ENCODE results near the gene VAT1L.
"Not testable (repeated sequence)": the region's sequence is repeated elsewhere in the genome, so short reads cannot be mapped to it uniquely, and the experiment has no call there.

Gene VAT1L

DNA sequence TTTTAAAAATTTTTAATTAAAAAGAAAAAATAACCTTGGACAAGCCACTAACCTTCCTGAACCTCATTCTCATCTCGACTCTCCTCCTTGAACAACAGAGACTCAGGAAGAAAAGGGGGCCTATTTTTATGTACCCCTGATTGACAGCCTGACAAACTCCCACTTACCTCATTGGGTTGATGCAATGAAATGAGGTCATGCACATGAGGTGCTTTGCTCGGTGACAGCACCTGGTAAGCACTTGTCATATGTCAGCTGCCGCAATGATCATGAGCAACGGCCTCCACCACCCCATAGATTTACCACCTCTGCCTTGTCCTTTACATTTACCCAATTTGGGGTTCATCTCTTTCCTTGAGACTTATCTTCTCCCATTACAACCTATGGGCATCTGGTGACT, 167.9 kb downstream of the VAT1L start:
- DNase-seq (ENCODE audit: low read depth) = no peak

DNA sequence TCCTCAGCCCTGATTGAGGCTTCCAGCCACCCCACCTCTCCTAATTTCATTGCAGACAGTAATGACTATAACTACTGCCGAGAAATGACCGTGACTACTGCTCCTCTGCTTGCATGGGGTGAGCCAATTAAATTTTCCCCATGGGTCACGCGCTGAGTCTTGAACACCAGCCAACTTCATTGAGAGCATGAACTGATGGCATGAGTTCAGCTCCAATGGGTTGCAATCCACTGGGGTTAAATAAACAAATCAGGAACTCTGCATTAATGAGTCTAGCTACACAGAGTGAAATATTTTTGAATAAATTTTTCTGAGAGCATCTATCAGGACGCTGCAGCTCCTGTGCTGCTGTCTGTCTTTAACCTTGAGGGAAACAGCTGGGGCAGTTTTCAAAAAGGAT, 172.4 kb downstream of the VAT1L start:
- DNase-seq (ENCODE audit: low read depth) = no peak

DNA sequence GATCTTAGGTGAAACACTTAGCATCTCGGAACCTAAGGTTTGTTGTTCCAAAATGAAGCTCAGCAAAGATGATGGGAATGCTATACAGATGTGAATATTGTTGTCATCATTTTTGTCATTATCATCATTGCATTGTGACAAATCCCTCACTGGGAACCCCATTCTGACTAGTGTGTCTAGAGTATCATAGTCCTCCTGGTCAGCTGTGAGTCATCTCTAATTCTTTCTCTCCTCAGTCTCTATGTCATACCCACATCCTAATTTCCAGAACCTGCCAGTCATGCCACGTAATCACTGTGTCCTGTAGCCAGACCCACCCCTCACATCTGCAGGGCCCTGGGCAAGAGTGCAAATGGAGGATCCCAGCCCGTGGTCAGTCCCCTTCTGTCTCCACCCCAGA, 173.4 kb downstream of the VAT1L start:
- no peak for DNase-seq (ENCODE audit: low read depth)

DNA sequence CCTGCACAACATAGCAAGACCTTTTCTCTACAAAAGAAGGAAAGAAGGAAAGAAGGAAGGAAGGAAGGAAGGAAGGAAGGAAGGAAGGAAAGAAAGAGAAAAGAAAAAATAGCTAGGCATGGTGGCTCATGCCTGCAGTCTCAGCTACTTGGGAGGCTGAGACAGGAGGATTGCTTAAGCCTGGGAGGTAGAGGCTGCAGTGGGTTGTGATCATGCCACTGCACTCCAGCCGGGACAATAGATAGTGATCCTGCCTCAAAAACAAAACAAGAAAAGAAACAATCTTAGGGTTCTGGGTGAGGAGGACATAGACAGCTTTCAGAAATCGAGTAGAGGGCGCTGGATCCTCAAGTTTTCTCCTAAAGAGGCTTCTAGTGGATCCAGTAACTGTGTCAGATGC, 174.3 kb downstream of the VAT1L start:
- no peak for DNase-seq (ENCODE audit: low read depth)

DNA sequence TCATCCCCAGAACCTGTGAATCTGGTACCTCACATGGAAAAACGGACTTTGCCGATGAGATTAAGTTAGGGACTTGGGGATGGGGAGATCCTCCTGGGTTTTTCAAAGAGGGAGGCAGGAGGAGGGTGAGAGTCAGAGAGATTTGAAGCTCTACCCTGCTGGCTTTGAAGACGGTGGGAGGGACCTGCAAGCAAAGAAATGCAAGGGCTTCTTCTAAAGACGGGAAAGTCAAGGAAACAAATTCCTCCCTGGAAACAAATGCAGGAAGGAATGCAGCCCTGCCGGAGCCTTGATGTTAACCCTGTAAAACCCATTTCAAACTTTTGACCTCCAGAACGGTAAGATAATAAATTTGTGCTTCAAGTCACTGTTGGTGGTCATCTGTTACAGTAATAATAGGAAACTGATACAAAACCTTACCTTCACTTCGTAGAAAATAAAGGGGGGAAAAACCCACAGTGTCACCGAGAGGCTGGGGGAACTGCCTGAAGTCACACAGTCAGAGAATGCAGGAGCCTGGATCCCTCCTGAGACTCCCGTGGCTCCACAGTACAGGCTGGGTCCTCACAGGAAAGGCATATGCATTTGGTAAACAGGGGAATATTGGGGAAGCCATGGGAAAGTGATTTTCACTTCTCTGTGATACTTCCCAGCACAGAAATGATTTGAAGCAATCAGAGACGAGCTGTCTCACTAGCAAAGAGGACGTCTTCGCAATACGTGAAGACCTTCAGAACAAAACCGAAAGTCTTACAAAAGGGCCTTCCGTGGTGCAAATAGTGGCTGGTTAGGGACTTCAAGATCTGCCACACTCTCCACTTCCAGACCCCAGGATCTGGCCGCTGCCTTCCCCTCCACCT, 175.1 kb downstream of the VAT1L start:
- DNase-seq (ENCODE audit: low read depth) = no peak

DNA sequence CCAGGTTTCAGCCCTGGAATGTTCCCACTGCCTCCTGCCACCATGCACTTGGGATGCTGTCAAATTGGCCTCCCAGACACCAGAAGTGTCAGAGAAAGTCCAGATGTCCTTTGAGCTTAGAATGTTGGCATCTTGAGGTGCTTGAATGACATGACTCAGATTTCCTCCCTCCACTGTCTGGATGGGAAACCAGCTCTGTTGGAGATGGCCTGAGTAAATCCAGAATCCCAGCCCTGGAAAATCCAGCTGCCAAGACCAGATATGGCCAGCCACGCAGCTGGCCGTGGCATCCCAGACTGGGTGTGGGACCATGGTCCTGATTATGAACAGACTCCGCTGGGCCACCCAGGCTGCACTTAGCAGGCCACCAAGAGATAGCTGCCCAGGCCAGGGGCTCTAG, 177.0 kb downstream of the VAT1L start:
- DNase-seq (ENCODE audit: low read depth) = no peak

DNA sequence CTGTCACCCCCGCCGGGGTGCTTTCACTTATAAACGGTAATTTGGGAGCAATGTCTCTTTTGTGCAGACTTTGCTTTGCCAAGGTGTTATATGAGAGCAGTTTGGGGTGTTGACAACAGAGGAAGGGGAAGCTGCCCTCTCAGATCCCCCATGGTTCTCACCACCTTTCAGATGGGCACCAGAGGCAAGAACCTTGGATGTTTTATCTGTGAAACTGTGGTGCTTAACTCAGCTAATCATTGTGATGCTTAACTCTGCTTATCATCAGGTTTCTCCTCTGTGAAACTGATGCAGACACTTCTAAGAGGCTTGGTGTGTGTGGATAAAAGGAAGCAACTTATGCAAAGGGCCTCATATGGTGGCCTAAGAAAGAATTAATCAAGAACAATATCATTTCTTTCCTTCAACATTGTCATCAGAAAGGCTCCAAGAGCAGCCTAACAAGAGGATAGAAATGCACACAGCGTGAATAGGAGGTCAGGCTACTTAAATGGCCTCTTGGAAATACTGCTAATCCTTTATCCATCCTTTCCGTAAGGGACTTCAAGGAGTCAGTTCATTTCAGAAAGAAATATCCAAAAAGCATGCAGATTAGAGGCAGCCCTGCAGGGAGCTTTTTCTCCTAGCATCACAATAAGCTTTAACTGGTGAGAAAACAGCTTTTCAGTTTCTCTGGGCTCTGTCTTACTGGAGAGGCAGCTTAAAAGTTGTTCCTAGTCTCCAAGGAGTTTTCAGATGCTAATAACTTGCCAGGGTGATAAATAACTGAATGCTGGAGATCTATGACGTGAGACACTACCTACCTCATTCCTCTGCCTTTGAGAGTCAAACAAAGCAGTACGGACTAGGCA, 178.9 kb downstream of the VAT1L start:
- no peak for DNase-seq (ENCODE audit: low read depth)

DNA sequence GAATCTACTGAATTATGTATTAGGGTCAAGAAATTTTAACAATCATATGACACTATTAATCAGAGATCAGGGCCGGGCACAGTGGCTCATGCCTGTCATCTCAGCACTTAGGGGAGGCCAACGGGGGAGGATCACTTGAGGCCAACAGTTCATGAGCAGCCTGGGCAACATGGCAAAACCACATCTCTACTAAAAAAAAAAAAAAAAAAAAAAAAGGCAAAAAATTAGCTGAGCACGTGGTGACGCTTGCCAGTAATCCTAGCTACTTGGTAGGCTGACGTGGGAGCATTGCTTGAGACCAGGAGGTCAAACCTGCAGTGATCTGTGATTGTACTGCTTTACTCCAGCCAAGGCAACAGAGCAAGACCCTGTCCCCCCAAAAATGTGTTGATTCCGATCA, 181.5 kb downstream of the VAT1L start:
- DNase-seq (ENCODE audit: low read depth) = no peak

DNA sequence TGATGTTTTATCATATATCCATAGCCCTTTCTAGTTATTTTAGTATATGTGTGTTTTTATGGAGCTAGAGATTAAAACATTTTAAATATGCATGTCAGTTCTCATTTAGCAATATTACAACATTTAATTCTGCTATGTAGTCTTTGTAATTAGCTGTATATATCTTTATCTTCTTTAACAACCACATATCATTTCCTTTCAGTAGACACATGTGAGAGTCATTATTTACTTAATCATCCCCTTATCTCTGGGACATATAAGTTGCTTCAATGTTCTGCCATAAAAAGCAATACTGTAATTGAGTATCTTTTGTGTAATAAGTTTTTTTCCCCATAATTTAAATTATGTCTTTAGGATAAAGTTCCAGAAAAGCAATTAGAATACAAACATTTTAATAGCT, 182.0 kb downstream of the VAT1L start:
- no peak for DNase-seq (ENCODE audit: low read depth)

DNA sequence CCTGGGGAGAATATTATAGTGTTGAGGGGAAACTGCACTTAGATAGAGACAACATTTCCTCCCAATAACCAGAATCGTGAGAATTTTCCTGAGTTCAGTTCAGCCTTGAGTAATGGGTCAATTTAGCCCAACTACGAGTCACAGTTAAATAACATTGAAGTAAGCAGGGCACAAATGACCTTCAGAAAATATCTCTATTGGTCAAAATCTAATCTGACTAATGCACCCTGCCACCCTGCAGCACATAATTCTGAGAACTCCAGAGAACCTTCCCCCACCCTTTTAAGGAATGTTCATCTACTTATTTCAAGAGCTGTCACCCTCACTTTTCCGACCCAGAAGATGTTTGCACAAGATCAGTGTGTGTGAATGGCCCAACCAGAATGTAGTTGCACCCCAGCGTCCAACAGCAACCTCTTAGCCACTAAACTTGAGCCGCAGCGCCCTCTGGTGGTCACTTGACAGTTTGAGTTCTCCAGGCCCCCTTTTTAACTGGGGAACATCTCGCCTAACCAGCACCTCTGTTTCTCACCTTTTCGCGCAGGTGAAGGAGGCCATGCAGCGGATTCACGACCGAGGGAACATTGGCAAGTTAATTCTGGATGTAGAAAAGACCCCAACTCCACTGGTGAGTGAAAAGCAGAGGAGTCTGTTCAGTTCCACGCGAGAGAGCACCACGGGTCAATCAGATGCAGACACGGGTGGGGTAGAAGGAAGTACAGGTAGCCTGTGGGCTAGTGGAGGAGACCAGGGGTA, 183.1 kb downstream of the VAT1L start:
- DNase-seq (ENCODE audit: low read depth) = peak; percentile 57

DNA sequence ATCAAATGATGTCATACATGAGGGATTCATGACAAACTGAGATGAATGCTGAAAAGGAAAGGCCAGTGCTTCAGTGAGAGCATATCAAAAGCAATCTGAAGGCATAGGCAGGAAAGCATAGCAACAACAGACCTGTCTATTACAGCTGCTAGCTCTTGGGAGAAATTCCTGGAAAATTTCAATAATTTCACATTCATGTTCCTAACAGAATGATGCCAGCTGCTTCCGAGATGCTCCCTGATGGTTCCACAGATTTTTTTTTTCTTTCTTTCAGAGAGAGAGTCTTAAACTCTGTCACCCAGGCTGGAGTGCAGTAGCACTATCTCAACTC, 183.7 kb downstream of the VAT1L start:
- no peak for DNase-seq (ENCODE audit: low read depth)

DNA sequence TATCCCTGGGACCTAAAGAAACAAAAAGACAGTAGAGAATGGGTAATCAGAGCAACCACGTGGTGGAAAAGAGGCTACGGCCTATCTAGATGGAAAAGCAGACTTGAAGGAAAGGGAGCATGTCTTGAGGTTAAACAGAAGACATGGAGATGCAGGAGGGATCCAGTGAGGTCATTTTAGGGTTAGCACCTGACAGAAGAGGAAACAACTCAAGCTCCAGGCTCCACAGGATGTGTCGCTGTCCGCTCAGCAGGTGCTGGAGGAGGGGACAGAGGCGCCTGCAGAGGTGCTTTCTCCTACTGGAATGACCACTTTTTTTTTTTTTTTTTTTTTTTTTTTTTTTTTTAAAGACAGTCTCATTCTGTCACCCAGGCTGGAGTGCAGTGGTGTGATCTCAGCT, 186.5 kb downstream of the VAT1L start:
- no peak for DNase-seq (ENCODE audit: low read depth)

DNA sequence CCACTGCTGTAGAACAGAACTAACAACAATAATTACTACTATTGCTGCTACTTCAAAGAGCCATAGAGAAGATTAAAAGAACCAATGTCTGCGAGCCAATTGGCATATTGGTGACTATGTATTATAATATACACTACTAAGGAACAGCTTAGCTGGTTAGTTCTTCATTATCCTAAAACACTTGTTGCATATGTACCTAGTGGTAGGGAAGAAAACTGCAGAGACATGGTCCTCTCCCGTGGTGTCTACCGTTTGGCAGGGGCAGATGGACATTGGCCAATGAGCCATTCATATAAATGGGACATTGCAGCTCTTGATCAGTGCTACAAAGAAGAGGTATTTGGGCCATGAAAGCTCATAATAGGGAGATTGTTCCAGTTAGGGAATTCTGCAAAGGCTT, 187.6 kb downstream of the VAT1L start:
- no peak for DNase-seq (ENCODE audit: low read depth)

DNA sequence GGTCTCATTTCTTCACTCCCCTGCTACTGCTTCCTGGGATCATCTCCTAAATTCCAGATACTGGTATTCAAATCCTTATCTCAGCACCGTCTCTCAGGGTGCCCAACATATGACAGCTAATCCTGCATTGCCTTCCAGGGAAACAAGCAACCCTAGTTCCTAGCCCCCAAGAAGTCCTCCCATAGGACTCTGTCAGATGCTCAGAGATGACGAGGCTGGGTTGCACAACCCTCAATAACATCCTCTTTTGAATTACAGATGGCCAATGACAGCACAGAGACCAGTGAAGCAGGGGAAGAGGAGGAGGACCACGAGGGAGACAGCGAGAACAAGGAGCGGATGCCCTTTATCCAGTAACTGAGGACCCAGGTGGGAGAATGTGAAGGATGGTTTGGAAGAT, 189.0 kb downstream of the VAT1L start:
- no peak for DNase-seq (ENCODE audit: low read depth)

DNA sequence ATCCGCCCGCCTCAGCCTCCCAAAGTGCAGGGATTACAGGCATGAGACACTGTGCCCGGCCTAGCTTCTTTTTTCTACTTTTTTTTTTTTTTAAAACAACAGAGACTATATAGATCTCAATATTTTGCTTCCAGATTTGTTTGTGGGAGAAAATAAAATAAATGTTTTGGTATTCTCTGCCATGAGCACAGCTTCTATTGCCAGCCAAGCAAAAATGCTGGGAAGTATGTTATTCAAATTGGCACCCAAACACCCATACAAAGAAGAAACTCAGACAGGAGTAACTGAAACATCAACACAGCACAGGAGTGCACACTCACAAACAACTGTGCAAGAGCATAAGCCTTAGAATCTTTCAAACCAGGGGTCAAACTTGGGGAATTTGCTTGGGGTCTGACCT, 196.7 kb downstream of the VAT1L start:
- DNase-seq (ENCODE audit: low read depth) = no peak

DNA sequence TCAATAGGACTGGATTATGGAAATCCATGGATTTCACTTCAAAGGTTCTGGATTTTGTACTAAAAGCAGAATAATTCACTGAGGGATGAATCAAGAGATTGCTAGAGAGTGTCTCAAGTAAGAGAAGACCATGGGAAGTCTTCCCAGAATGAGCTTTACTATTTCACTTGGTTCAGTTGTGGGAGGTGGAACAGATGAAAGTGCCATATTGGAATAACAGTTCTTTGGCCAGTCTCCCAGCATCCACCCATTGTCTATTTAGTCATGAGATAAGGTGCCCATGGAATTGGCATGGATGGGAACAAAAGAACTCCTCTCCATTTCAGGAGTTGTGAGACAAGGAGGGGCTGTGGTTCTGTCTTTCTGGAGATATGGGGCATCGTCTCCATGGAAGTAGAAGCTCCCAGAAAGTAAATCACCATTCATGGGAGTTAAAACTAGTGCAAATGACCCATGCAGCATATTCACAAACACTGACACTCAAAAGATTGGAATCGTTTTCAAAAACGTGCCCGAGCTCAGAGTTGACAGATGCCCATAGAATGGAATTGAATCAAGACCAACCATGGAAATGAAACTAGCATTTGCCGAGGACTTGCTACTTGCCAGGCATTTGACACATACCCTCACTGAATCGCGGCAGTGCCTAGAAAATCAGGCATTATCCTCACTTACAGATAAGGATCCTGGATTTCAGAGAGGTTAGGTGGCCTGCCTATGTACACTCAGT, 197.8 kb downstream of the VAT1L start:
- no peak for DNase-seq (ENCODE audit: low read depth)

DNA sequence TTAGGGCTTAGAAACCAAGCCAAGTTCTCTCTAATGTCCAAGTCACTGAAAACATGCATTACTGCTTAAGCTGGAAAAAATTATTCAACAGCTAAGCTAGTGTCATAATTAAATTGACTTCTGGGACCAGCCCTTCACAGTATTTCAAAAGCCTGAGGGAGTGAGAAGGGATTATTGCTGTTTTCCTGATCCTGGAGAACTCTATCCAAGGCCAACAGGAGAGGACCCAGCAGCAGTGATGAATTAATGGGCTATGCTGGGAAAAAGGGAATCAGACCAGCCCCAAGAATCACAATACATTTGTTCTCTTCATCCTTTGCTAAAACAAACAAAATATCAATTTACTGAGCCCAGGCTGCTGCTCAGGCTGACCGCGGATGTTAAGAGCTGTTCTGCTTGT, 199.4 kb downstream of the VAT1L start:
- DNase-seq (ENCODE audit: low read depth) = no peak

DNA sequence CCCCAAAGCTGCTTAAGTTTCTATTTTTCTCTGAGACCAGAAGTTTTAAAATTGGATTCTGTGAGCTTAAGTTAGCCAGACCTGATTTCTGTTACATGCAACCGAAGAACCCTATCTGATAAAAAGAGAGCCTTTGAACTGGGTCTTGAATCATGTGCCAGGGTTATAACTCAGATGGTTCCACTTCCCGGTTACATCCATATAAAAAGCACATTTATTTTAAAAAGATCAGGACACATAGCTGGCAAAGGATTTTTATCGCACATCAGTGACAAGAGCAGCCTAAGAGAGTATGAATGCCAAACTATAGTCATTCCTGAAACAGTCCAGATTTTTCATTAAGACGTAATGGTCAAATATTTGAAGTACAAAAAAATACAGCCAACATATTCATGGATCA, 201.5 kb downstream of the VAT1L start:
- no peak for DNase-seq (ENCODE audit: low read depth)

DNA sequence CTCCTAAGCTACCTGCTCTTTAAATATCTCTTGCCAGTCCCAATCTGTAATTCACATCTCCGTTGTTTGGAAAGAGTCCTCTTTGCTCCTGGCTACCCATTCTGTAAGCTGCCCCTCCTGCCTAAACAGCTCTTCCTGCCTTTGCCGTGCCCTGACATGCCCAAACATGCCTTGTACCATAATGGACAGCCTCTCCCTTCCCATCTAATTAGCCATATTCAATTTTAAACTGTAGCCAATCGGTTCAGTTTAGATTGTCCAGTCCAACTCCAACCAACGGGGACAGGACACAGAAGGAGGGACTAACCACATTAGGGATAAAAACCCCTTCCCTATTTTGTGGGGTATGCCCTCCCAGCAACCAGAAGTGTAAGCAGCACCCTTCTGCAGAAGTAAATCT, 203.3 kb downstream of the VAT1L start:
- no peak for DNase-seq (ENCODE audit: low read depth)

DNA sequence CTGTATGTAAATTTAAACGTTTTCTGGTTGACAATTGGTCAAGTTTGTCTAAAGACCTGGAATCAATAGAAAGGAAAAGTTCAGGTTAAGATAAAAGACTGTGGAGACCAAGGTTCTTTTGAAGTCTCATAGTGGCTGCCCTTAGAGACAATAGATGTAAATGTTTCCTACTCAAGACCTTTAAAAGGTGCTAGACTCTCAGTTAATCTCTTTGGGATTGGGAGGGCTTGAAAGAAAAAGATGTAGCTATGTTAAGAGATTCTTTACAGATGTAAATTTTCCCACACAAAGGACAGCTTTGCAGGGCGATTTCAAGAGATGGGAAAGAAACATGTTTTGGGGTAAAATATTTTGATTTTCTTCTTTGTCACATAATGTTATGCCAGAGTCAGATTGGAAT, 204.0 kb downstream of the VAT1L start:
- DNase-seq (ENCODE audit: low read depth) = not testable (repeated sequence)

DNA sequence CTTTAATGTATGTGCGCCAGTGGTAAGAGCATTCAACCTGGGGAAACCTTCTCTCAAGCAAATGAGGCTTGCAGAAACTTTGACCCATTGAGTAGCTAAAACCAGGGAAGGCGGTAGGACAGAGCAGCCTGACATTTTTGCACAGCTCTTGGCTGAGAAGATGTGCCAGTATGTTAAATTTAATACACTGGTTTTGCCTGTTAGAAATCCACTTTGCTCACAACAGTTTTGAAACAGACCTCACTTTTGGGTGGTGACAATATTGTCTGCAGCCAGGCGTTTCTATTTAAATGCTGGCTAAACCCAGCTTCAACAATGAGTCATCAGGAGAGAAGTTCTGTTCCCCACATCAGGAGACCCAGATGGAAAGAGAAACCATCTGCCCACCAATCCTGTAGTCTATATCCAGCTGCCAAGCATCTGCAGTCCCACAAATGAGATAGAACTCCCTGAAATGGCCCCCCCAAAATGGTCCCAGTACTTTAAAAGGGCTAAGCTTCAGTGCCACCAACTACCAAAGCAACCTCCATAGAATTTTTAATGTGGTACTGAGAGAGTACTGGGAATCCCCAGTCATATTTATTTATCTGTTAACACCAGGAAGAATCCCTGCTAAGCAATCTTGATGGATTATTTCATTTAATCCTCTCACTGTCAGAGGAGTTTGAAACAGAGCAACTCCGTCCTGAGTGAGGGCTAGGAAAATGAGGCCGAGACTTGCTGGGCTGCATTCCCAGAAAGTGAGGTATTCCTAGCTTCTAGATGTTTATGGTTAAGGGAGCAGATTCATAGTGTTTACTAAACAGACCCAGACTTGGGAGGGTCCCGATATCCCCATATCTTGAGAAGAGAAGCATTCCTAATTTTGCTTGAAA, 205.0 kb downstream of the VAT1L start:
- DNase-seq (ENCODE audit: low read depth) = no peak
